K562 (cell line): Measurements from ENCODE around the gene WIPF1. TPM values are rescaled to one million over a fixed set of nuclear protein-coding genes. Genes with fewer than 3 reads are reported as not detected.

Source experiments
- ATAC-seq: fragments of 200-7000 bp; cut with Tn5 transposase; 3 replicates; pipeline ENCODE4 v1.9.1; 2020; ENCODE audit warnings: moderate library complexity
- BruUV-seq: library from RNA; stranded (reverse); fragments of 400-500 nt; replicated peaks from 2 replicates; lab custom pipeline; 2021; lab: Mats Ljungman, UMichigan
- CTCF ChIA-PET: fragments of 300-600 bp; formaldehyde crosslinking; extraction: SDS; loops from one replicate; lab custom pipeline; 2021; ENCODE audit warnings: low intra/inter-chr PET ratio; lab: Yijun Ruan, JAX
- POLR2A ChIA-PET: fragments of 300-600, 350-650 bp; sonication (Branson Sonifier 250); formaldehyde crosslinking; extraction: SDS; loops from one replicate; lab custom pipeline; 2021; ENCODE audit warnings: antibody characterized with exemption, inconsistent platforms; lab: Yijun Ruan, JAX
- DNase-seq, 4 experiments: peaks; one replicate each; pipeline versions ENCODE4 v3.0.0 to v3.0.0-alpha.2; 2011 to 2018; ENCODE audit warnings: low spot score in 3 of 4, mixed read lengths in 3 of 4; ENCODE audit errors: extremely low read depth in 1 of 4
- FAIRE-seq: peaks from 2 replicates; lab custom pipeline; 2011; peaks lifted over from hg19 to GRCh38; lab: Jason Lieb, UNC
- H2AFZ ChIP-seq: 2 replicates; pipeline ENCODE4 v1.6.0; 2011; ENCODE audit warnings: low read depth, low read length, control low read depth, inconsistent platforms
- H3K27ac ChIP-seq: fragments of 200-600 bp; 3 replicates; pipeline ENCODE4 v1.8.0; 2011; ENCODE audit warnings: low read depth, mild to moderate bottlenecking, control low read depth, inconsistent platforms, low read length, moderate library complexity, mixed read lengths; ENCODE audit errors: extremely low read depth
- H3K27me3 ChIP-seq, 2 experiments: fragments of 300-600 bp in 1 of 2; 2 replicates in 1 of 2; 3 replicates in 1 of 2; pipeline versions ENCODE4 v1.6.0 to v1.8.0; 2011; ENCODE audit warnings: inconsistent platforms in 2 of 2, low read length in 2 of 2, mild to moderate bottlenecking in 1 of 2, mixed read lengths in 1 of 2, moderate library complexity in 1 of 2; ENCODE audit not compliant: control insufficient read depth in 2 of 2, insufficient read depth in 2 of 2
- H3K36me3 ChIP-seq: fragments of 300-600 bp; 3 replicates; pipeline ENCODE4 v1.8.0; 2011; ENCODE audit warnings: mild to moderate bottlenecking, low read length, inconsistent platforms; ENCODE audit not compliant: control insufficient read depth, insufficient read depth
- H3K4me1 ChIP-seq, 2 experiments: fragments of 200-600 bp in 1 of 2; replicated peaks in 1 of 2; 2 replicates in 1 of 2; 3 replicates in 1 of 2; pipeline versions ENCODE4 v1.5.1 to v1.8.0; 2011; ENCODE audit warnings: inconsistent platforms in 2 of 2, low read length in 2 of 2, mild to moderate bottlenecking in 1 of 2, mixed read lengths in 1 of 2, moderate library complexity in 1 of 2; ENCODE audit not compliant: control insufficient read depth in 2 of 2, insufficient read depth in 2 of 2
- H3K4me2 ChIP-seq: 2 replicates; pipeline ENCODE4 v1.6.1; 2011; ENCODE audit warnings: low read length, control low read depth, inconsistent platforms, mixed read lengths; ENCODE audit not compliant: insufficient read depth
- H3K4me3 ChIP-seq: fragments of 200-600 bp; sonication (generic), shearing (Covaris generic); 2 replicates; pipeline ENCODE4 v1.5.1; 2016; ENCODE audit warnings: control low read depth, inconsistent platforms
- H3K79me2 ChIP-seq: fragments of 200-600 bp; 3 replicates; pipeline ENCODE4 v1.8.0; 2011; ENCODE audit warnings: low read length, inconsistent platforms; ENCODE audit not compliant: control insufficient read depth, insufficient read depth
- H3K9ac ChIP-seq, 2 experiments: 2 replicates each; pipeline versions ENCODE4 v1.6.0 to v1.6.1; 2011; ENCODE audit warnings: low read depth in 2 of 2, low read length in 2 of 2, control low read depth in 1 of 2, inconsistent platforms in 1 of 2, mild to moderate bottlenecking in 1 of 2, mixed read lengths in 1 of 2; ENCODE audit not compliant: insufficient read depth in 1 of 2
- H3K9me1 ChIP-seq: one replicate; pipeline ENCODE4 v1.6.0; 2011; ENCODE audit warnings: inconsistent platforms, mild to moderate bottlenecking, low read length, moderate library complexity; ENCODE audit not compliant: control insufficient read depth, insufficient read depth
- H3K9me3 ChIP-seq: replicated peaks from 2 replicates; pipeline ENCODE4 v1.5.1; 2011; ENCODE audit warnings: low read depth, low read length, inconsistent platforms; ENCODE audit not compliant: control insufficient read depth, insufficient read depth
- H4K20me1 ChIP-seq: replicated peaks from 2 replicates; pipeline ENCODE4 v1.6.1; 2011; ENCODE audit warnings: low read length, inconsistent platforms, mixed read lengths; ENCODE audit not compliant: control insufficient read depth, insufficient read depth
- ARID4B ChIP-seq: sonication (generic); formaldehyde crosslinking; IDR thresholded peaks from 2 replicates; pipeline ENCODE4 v1.8.0; 2022; ENCODE audit warnings: mild to moderate bottlenecking, missing genetic modification reagents
- MECOM ChIP-seq: fragments of 250-450 bp; sonication (Bioruptor Pico); IDR thresholded peaks from 2 replicates; pipeline ENCODE4 v1.8.0; 2022; ENCODE audit warnings: inconsistent platforms
- TSC22D4 ChIP-seq: fragments of 450-650 bp; IDR thresholded peaks from 2 replicates; pipeline ENCODE4 v1.6.1; 2016; ENCODE audit warnings: missing genetic modification characterization, missing biosample characterization, control low read depth
- ZKSCAN3 ChIP-seq: fragments of 250-450 bp; sonication (Bioruptor Pico); IDR thresholded peaks from 2 replicates; pipeline ENCODE4 v1.4.0; 2020
- ZSCAN32 ChIP-seq: fragments of 450-650 bp; formaldehyde crosslinking; IDR thresholded peaks from 2 replicates; pipeline ENCODE4 v1.4.0; 2020; ENCODE audit warnings: mild to moderate bottlenecking, moderate library complexity
- WGBS: fragments of 100-300 bp; shearing (Covaris generic); methylation state at CpG from one replicate; pipeline ENCODE4 v1.1.6; 2016; ENCODE audit warnings: low coverage, mixed read lengths; ENCODE audit not compliant: insufficient coverage; ENCODE audit errors: missing lambda C conversion rate; 5-methylcytosine and 5-hydroxymethylcytosine counted together
- in situ Hi-C: fragments of 300-500 bp; cut with MboI; formaldehyde crosslinking; loops from 4 replicates; pipeline ENCODE4 v1.15.0; 2018; ENCODE audit warnings: inconsistent platforms, mixed read lengths
- intact Hi-C: fragments of 100-400 bp; cut with micrococcal nuclease; formaldehyde crosslinking; loops from 2 replicates; pipeline ENCODE4 v1.14.2; 2022
- polyA plus RNA-seq, 8 experiments: library from polyadenylated mRNA; depleted of rRNA in 4 of 8; stranded (reverse) in 5 of 8; unstranded in 3 of 8; fragments of >200 nt; fragmentation: Nextera tagmentation in 2 of 8; fragmentation: Illumina TruSeq in 1 of 8; extraction: Ambion mirVana in 2 of 8; extraction: Trizol in 1 of 8; gene quantifications; 2 replicates each; pipeline versions ENCODE4 v1.2.1 to v1.2.3, GENCODE V29; 2011 to 2014; ENCODE audit warnings: inconsistent platforms in 1 of 8, missing spikeins in 1 of 8
- total RNA-seq, 7 experiments: library from RNA; depleted of rRNA in 6 of 7; stranded (reverse); fragments of >200 nt in 6 of 7; fragmentation: Illumina TruSeq in 2 of 7; extraction: Trizol in 2 of 7; gene quantifications; 2 replicates each; pipeline versions ENCODE4 v1.2.1 to v1.2.3, GENCODE V29; 2011 to 2021; ENCODE audit warnings: low replicate concordance in 1 of 7
- TF ChIP-seq, protein P1 (sequence below), 3 experiments: fragments of 200-800 bp in 1 of 3; sonication (Bioruptor generic) in 1 of 3; sonication (generic) in 1 of 3; formaldehyde crosslinking in 1 of 3; IDR thresholded peaks; 2 replicates each; pipeline versions ENCODE4 v1.6.1 to v1.8.0; 2016 to 2022; ENCODE audit warnings: mild to moderate bottlenecking in 2 of 3, missing compliant biosample characterization in 2 of 3, missing genetic modification characterization in 2 of 3, missing genetic modification reagents in 1 of 3

WIPF1 gene
- total and polyA plus RNA-seq, 9 of the 15 experiments (the other 6 are each of a cell fraction or from before 2014, with no cell fraction given) = 0.54 to 4.9 (median 2.4) TPM

- no peak overlapping the region for H3K4me2 ChIP-seq
- POLR2A ChIA-PET = interaction anchor here (0.7 kb wide), 1 partner anchor 258 kb away, joined by 3 read pairs; no protein-coding TSS in a partner anchor
- no peaks in the 10 kb centered on the region for H3K36me3 ChIP-seq
- H3K9ac ChIP-seq = no peak overlapping the region
- TF ChIP-seq, protein P1, sequence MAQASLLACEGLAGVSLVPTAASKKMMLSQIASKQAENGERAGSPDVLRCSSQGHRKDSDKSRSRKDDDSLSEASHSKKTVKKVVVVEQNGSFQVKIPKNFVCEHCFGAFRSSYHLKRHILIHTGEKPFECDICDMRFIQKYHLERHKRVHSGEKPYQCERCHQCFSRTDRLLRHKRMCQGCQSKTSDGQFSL (CRISPR knock-in tag; IDR thresholded peaks at IDR 0.05) = no peak
- TF ChIP-seq, protein P1 (tag; IDR thresholded peaks at IDR 0.05) = no peak
- TF ChIP-seq MECOM (CRISPR knock-in tag) (no peak), ARID4B (no peak), ZKSCAN3 (no peak), ZSCAN32 (CRISPR knock-in tag) (no peak), TSC22D4 (no peak)
- DNase-seq = no peak
- no peaks in the 10 kb centered on the region for H3K9me3 ChIP-seq
- H3K4me1 ChIP-seq = peaks cover 4 to 18% of the 10 kb centered on the region in 2 experiments; a peak in 4 of 5 replicates
- H3K27me3 ChIP-seq = no peaks in the 10 kb centered on the region
- intact Hi-C loops (no loop called here), in situ Hi-C loops (no loop called here)
- no peak overlapping the region for H3K27ac ChIP-seq
- CTCF ChIA-PET = no interaction called here
- H4K20me1 ChIP-seq = no peaks in the 10 kb centered on the region
- H3K79me2 ChIP-seq = no peaks in the 10 kb centered on the region
- no peak for ATAC-seq
- no TSS peak for BruUV-seq
- no peak overlapping the region for H2AFZ ChIP-seq
- FAIRE-seq = no peak
- H3K9me1 ChIP-seq = no peaks in the 10 kb centered on the region
- H3K4me3 ChIP-seq = no peak overlapping the region
- 61% methylated on average over 6 of the region's 6 CpGs for WGBS
Measured at GRCh38 chr2:174629506-174629905, 31.9 kb upstream of the WIPF1 start.
